GM19099 (cell line): ENCODE measurements around the gene CYP27A1.

ENCODE experiments used
- POLR2A ChIP-seq: IDR thresholded peaks from 3 replicates; pipeline ENCODE4 v1.6.1; 2011; ENCODE audit warnings: low read depth; ENCODE audit not compliant: insufficient read length; ENCODE audit errors: extremely low read depth

The CYP27A1 gene

GRCh38 chr2:218798767-218799504 lies 17.0 kb downstream of the CYP27A1 start:
- no peak for TF ChIP-seq POLR2A

DNA sequence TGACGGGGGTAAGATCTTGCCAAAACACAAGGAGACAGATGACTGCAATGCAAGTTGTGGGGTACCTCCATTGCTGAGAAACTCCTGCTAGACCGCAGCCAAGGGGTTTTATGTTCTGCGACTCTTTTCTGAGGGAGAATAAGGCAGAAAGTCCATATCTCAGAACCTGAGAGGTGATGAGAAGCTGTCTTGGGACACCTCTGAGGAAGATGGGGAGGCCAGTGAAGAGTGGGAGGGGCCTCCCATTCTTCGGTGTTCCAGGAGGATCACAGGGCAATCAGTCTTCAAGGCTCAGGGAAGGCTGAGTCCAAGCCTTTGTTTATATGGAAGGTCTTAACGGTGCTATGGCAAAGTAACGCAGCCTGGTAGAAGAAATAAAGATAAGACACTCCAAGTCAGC lies 18.0 kb downstream of the CYP27A1 start:
- TF ChIP-seq POLR2A, result no peak

DNA sequence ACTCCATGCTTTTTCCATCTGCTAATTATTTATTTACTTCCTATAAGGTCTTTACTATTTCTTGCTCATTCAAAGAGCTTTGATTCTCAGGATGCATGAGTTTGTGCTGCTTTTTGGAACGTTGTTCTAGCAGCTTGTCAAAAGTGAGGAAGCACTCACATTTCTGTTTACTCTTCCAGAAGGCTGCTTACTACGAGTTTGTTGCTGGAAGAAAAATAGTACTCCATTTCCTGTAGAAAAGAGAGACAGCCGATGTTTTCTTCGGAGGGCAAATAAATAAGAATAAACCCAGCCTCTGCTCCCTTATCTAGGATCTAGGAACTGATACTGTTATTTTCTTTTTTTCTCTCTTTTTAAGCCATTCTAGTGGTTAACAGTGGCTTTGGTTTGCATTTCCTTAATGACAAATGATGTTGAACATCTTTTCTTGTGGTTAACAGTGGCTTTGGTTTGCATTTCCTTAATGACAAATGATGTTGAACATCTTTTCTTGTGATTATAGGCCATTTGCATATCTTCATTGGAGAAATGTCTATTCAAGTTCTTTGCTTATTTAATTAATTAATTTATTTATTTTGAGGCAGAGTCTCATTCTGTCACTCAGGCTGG lies 20.5 kb downstream of the CYP27A1 start:
- no peak for TF ChIP-seq POLR2A

DNA sequence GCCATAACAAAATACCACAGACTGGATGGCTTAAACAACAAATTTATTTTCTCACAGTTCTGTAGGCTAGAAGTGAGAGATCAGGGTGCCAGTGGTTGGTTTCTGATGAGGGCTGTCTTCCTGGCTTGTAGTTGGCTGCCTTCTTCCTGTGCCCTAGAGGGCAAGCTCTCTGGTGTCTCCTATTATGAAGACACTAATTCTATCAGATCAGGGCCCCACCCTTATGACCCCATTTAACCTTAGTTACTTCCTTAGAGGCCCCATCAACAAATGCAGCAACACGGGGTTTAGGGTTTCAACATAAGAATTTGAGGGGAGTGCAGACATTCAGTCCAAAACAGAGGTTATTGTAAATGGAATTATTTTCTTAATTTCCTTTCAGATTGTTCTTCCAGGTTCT lies 22.9 kb downstream of the CYP27A1 start:
- TF ChIP-seq POLR2A, result no peak

DNA sequence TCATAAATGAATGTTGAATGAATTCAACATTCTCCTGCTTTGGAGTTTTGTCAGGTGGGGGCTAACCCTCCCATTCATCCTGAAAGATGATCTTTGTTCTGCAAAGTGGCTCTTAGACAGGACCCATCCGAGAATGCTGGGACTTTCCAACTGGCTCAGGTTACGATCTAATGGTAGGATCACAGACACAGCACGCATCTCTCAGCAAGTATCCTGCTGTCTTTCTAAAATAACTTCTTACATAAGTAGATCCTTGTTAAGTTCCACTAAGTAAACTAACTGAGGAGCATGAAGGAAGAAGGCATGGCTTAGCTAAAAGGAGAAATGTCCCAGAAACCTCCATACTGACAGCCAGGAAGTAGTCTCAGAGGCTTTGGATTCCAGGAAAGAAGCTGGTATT lies 23.7 kb downstream of the CYP27A1 start:
- no peak for TF ChIP-seq POLR2A

DNA sequence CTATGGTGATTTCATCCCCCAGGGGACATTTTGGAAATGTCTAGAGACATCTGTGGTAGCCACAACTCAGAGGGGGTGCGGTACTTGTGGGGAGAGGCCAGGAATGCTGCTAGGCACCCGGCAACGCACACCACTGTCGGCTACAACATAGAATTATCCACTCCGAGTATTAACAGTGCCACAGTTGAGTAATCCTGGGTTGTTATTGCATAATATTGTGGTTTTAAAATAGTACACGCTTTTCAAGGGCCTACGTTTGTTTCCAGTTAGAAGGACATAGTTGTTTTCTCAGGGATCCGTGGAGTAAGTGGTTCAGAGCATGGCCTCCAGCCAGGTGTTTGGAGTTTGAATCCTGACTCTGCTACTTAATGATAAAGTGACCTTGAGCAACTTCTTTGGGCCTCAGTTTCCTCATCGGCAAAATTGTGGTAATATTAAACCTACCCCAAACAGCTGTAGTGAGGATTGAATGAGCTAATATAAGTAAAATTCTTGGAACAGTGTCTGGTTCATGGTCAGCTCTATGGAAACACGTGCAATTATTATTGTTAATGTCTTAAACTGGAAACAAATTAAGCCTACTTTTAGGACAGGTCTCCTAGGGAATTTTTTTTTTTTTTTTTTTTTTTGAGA lies 24.5 kb downstream of the CYP27A1 start:
- no peak for TF ChIP-seq POLR2A

GRCh38 chr2:218807626-218808025 lies 25.7 kb downstream of the CYP27A1 start:
- no peak for TF ChIP-seq POLR2A

GRCh38 chr2:218809515-218809914 lies 27.6 kb downstream of the CYP27A1 start:
- no peak for TF ChIP-seq POLR2A

DNA sequence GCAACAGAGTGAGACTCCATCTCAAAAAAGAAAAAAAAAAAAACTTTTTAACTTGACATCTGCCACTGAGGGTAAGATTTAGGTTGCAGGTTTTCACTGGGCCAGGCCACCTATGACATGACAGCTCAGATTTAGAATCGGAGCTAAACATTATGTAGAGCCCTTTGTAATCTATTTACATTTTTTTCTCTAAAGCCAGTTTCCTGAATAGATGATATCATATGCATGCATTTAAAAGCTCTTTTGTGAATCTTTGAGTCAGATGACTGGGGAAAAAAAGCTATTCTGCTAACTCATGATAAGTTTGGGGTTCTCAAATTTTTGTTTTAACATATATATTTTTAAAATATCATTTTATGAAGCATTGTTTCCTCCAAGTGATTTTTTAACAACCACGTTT lies 28.3 kb downstream of the CYP27A1 start:
- no peak for TF ChIP-seq POLR2A

DNA sequence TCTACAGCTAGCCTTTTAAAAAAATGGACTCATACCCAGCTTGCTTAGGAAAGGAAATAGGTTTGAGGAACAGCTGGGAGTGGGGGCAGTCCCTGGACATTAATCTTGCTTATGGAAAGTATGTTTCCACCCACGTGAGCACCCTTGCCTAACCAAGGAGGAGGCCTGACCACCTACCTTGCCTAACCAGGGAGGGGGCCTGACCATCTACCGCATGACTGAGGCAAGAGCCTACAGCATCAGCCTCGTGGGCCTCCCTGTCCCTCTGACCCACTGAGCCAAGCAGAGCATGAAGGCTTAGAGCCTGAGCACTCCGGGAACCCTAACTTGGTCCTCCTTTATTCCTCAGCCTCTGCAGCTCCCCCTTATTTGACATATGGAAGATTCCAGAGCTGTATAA lies 29.4 kb downstream of the CYP27A1 start:
- no peak for TF ChIP-seq POLR2A

DNA sequence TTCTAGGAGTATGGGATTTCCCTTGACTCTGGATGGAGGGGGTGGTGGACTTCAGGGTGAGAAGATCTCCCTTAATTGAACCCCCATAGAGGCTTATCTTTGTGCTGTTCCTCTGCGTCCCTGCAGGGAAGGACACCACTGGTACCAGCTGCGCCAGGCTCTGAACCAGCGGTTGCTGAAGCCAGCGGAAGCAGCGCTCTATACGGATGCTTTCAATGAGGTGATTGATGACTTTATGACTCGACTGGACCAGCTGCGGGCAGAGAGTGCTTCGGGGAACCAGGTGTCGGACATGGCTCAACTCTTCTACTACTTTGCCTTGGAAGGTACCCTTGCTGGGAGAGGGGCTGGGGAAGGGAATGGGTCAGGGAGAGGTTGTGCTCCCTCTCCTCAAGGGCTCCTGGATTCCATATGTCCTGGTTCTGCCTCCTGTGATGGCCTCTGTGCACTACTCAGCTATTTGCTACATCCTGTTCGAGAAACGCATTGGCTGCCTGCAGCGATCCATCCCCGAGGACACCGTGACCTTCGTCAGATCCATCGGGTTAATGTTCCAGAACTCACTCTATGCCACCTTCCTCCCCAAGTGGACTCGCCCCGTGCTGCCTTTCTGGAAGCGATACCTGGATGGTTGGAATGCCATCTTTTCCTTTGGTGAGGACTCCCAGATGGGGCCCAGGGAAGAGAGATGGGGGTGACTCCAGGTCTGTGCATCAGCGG lies 30.3 kb downstream of the CYP27A1 start:
- no peak for TF ChIP-seq POLR2A

DNA sequence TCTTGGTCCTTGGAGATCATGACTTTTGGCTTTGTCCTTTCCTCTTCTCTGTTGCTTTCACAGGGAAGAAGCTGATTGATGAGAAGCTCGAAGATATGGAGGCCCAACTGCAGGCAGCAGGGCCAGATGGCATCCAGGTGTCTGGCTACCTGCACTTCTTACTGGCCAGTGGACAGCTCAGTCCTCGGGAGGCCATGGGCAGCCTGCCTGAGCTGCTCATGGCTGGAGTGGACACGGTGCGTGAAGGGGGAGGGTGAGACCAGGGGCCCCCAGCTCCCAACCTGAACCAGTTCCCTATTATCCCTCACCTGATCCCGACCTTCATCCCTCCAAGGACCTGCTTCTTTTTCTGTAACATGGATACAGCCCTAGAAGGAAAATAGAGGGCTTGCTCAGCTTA lies 30.9 kb downstream of the CYP27A1 start:
- TF ChIP-seq POLR2A, result no peak

- no peak for TF ChIP-seq POLR2A
Measured at GRCh38 chr2:218813771-218814460, 32.0 kb downstream of the CYP27A1 start.

DNA sequence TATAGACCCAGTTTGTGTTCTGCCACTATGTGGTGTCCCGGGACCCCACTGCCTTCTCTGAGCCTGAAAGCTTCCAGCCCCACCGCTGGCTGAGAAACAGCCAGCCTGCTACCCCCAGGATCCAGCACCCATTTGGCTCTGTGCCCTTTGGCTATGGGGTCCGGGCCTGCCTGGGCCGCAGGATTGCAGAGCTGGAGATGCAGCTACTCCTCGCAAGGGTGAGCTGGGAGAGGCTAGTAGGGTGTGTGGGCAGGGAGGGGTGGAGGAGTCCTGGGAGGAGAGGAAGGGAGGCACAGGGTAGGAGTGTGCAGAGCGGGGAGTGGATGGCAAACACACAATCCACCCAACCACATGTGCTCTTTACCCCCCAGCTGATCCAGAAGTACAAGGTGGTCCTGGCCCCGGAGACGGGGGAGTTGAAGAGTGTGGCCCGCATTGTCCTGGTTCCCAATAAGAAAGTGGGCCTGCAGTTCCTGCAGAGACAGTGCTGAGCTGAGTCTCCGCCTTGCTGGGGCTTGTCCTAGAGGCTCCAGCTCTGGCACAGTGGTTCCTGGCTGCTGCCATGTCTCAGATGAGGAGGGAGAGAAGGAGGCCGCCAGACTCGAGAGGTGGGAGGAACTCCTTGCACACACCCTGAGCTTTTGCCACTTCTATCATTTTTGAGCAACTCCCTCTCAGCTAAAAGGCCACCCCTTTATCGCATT lies 32.7 kb downstream of the CYP27A1 start:
- no peak for TF ChIP-seq POLR2A

DNA sequence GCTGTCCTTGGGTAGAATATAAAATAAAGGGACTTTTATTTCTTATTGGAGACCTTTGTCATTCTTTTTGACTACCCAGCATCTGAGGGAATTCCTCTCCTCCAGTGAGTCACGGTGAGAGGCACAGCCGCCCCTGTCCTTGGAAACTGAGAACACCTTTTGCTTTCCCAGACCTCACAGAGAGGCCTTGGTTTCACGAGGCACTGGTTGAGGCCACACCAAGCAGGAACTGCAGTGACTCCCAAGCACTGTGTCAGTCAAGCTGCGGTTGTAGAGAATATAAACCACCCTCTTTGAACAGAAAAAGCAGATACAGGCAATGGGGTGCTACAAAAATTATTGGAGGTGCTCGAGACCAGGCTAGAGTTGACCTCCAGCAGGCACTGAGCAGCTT lies 33.3 kb downstream of the CYP27A1 start:
- TF ChIP-seq POLR2A, result no peak

- no peak for TF ChIP-seq POLR2A
Measured at GRCh38 chr2:218815649-218816048, 33.7 kb downstream of the CYP27A1 start.
